HG02884 (cell line): ENCODE measurements around the gene PCTP.

ENCODE experiments used
- ATAC-seq: cut with Tn5 transposase; IDR thresholded peaks from one replicate; pipeline ENCODE4 v1.9.1; 2021; ENCODE audit warnings: mild to moderate bottlenecking, moderate library complexity; ENCODE audit not compliant: unreplicated experiment

PCTP gene

GRCh38 chr17:55785181-55785580, 34.3 kb downstream of the PCTP start:
- ATAC-seq: no peak

GRCh38 chr17:55793272-55793671, 42.4 kb downstream of the PCTP start:
- no peak for ATAC-seq

- ATAC-seq: no peak
These were observed 44.1 kb downstream of the PCTP start for GRCh38 chr17:55794725-55795482.

GRCh38 chr17:55806745-55807495, 56.1 kb downstream of the PCTP start:
- ATAC-seq: no peak

GRCh38 chr17:55811536-55811935, 60.7 kb downstream of the PCTP start:
- no peak for ATAC-seq

- ATAC-seq: no peak
These were observed 61.5 kb downstream of the PCTP start for GRCh38 chr17:55812323-55812722.

- no peak for ATAC-seq
These were observed 63.1 kb downstream of the PCTP start for GRCh38 chr17:55813944-55814343.

GRCh38 chr17:55814377-55814776, 63.5 kb downstream of the PCTP start:
- ATAC-seq: no peak

- no peak for ATAC-seq
These were observed 65.9 kb downstream of the PCTP start for GRCh38 chr17:55816532-55817396.

GRCh38 chr17:55817397-55817709, 66.5 kb downstream of the PCTP start:
- no peak for ATAC-seq

GRCh38 chr17:55818026-55818425, 67.2 kb downstream of the PCTP start:
- ATAC-seq: no peak

- ATAC-seq: no peak
These were observed 67.9 kb downstream of the PCTP start for GRCh38 chr17:55818451-55819375.

- ATAC-seq: no peak
These were observed 69.8 kb downstream of the PCTP start for GRCh38 chr17:55820675-55821074.

- no peak for ATAC-seq
These were observed 71.2 kb downstream of the PCTP start for GRCh38 chr17:55822028-55822427.

- no peak for ATAC-seq
These were observed 74.4 kb downstream of the PCTP start for GRCh38 chr17:55825213-55825612.
